Esophagus (tissue), 2 donors: ENCODE data around the gene STK35. TPM values are rescaled to one million over a fixed set of nuclear protein-coding genes. Genes with fewer than 3 reads are reported as not detected.
"Not testable (repeated sequence)": the region's sequence is repeated elsewhere in the genome, so short reads cannot be mapped to it uniquely, and the experiment has no call there.

Source experiments
- H3K27ac ChIP-seq, 2 donors: one replicate each; pipeline ENCODE4 v1.5.1; 2013; ENCODE audit warnings: low read depth in 2 of 2, mild to moderate bottlenecking in 2 of 2, inconsistent platforms in 1 of 2, low read length in 1 of 2, moderate library complexity in 1 of 2
- H3K27me3 ChIP-seq, 2 donors: one replicate each; pipeline ENCODE4 v1.6.1; 2013; ENCODE audit warnings: low read length in 2 of 2, control low read depth in 1 of 2, mild to moderate bottlenecking in 1 of 2; ENCODE audit not compliant: insufficient read depth in 2 of 2, control insufficient read depth in 1 of 2
- H3K36me3 ChIP-seq, 2 donors: one replicate each; pipeline ENCODE4 v1.6.1; 2013; ENCODE audit warnings: low read length in 1 of 2; ENCODE audit not compliant: control insufficient read depth in 2 of 2, insufficient read depth in 2 of 2
- H3K4me1 ChIP-seq, 2 donors: one replicate each; pipeline ENCODE4 v1.6.1; 2013; ENCODE audit warnings: low read length in 1 of 2; ENCODE audit not compliant: control insufficient read depth in 2 of 2, insufficient read depth in 2 of 2
- H3K4me3 ChIP-seq, 2 donors: one replicate each; pipeline ENCODE4 v1.5.1; 2013; ENCODE audit warnings: low read length in 2 of 2, mild to moderate bottlenecking in 2 of 2, low read depth in 1 of 2, moderate library complexity in 1 of 2
- H3K9me3 ChIP-seq, 2 donors: one replicate each; pipeline ENCODE4 v1.6.1; 2013; ENCODE audit warnings: mild to moderate bottlenecking in 2 of 2, low read depth in 1 of 2, low read length in 1 of 2, moderate library complexity in 1 of 2; ENCODE audit not compliant: control insufficient read depth in 2 of 2, insufficient read depth in 1 of 2
- WGBS, 2 donors: extraction: QIAGEN DNeasy Blood & Tissue Kit; methylation state at CpG; one replicate each; pipeline ENCODE4 v1.1.7; 2013; 5-methylcytosine and 5-hydroxymethylcytosine counted together
- polyA plus RNA-seq, 2 donors: library from polyadenylated mRNA; stranded (reverse); fragments of 200-250 nt; gene quantifications; one replicate each; pipeline ENCODE4 v1.2.3, GENCODE V29; 2013
- donor health status: healthy with polysubstance abuse.
- donor health status: Bipolar disorder and iron deficiency.

STK35 gene
- polyA plus RNA-seq, 2 donors, result 6.9 to 8.0 TPM

GRCh38 chr20:2163757-2164156, 62.1 kb downstream of the STK35 start:
- 73 to 84% methylated on average over 4 of the region's 4 CpGs for WGBS, 2 donors
- Histone ChIP-seq H3K27me3 (peaks cover 0 to 4% of the 10 kb centered on the region in 2 donors), H3K4me3 (no peak overlapping the region), H3K27ac (no peak overlapping the region), H3K36me3 (no peaks in the 10 kb centered on the region), H3K9me3 (no peaks in the 10 kb centered on the region), H3K4me1 (no peaks in the 10 kb centered on the region)

- Histone ChIP-seq H3K27ac (no peak overlapping the region), H3K36me3 (no peaks in the 10 kb centered on the region), H3K27me3 (peaks cover 0 to 4% of the 10 kb centered on the region in 2 donors), H3K4me3 (no peak overlapping the region), H3K9me3 (no peaks in the 10 kb centered on the region), H3K4me1 (no peaks in the 10 kb centered on the region)
- WGBS, 2 donors, result 91 to 92% methylated on average over 7 of the region's 7 CpGs
These were observed 62.8 kb downstream of the STK35 start for GRCh38 chr20:2164421-2164820.

DNA sequence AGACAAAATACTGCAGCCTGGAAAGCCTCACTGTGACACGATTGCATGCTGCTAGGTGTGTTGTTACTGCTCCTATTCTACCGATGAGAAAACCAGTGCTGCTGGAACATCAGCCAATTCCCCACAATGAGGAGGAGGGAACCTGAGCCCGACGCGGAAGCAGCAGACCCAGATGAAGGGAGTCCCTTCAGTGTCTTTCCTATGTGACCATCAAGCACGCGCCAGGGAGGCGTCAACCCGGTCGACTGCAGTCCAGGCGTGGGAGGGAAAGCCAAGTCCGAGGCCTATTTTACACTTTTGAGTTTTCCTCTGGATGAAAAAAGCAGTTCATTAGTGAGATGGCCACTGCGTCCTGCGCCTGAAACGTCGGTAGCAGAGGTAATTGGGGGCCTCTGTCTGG, 63.3 kb downstream of the STK35 start:
- 70 to 79% methylated on average over 16 of the region's 16 CpGs for whole genome bisulfite sequencing, 2 donors
- Histone ChIP-seq H3K27me3 (peaks cover 0 to 4% of the 10 kb centered on the region in 2 donors), H3K27ac (no peak overlapping the region), H3K36me3 (no peaks in the 10 kb centered on the region), H3K4me3 (no peak overlapping the region), H3K4me1 (no peaks in the 10 kb centered on the region), H3K9me3 (no peaks in the 10 kb centered on the region)

- WGBS, 2 donors, result 90 to 92% methylated on average over 10 of the region's 10 CpGs
- peaks cover 0 to 4% of the 10 kb centered on the region in 2 donors for H3K27me3 ChIP-seq
- no peaks in the 10 kb centered on the region for H3K36me3 ChIP-seq
- no peaks in the 10 kb centered on the region for H3K9me3 ChIP-seq
- H3K27ac ChIP-seq, result no peak overlapping the region
- H3K4me1 ChIP-seq, result no peaks in the 10 kb centered on the region
- H3K4me3 ChIP-seq, result no peak overlapping the region
These were observed 64.2 kb downstream of the STK35 start for GRCh38 chr20:2165871-2166270.

GRCh38 chr20:2167112-2167511, 65.5 kb downstream of the STK35 start:
- H3K9me3 ChIP-seq, result no peaks in the 10 kb centered on the region
- peaks cover 0 to 4% of the 10 kb centered on the region in 2 donors for H3K27me3 ChIP-seq
- no peaks in the 10 kb centered on the region for H3K4me1 ChIP-seq
- WGBS, 2 donors, result 72 to 74% methylated on average over 5 of the region's 5 CpGs
- no peaks in the 10 kb centered on the region for H3K36me3 ChIP-seq
- no peak overlapping the region for H3K4me3 ChIP-seq
- no peak overlapping the region for H3K27ac ChIP-seq

DNA sequence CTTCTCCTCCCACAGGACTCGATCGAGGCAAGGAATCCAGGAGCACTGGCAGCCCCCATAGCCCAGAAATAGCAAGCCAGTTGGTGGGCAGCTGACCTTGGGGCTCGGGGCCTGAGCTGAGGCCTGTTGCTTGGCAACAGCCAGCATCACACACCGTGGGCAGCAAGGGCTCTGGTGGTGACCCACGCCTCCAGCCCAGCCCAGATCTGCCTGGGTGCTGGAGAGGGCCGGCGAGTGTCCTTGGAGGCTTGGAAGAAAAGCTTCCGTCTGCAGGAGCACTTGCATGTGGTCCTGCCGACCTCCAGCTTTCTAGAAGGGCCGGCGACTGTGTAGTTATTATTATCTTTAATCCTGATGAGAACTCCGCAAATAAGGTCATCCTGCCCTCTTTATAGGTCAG, 67.3 kb downstream of the STK35 start:
- Histone ChIP-seq H3K4me1 (no peaks in the 10 kb centered on the region), H3K9me3 (no peaks in the 10 kb centered on the region), H3K27me3 (peaks cover 0 to 3% of the 10 kb centered on the region in 2 donors), H3K4me3 (no peak overlapping the region), H3K36me3 (no peaks in the 10 kb centered on the region), H3K27ac (no peak overlapping the region)
- WGBS, 2 donors, result 76 to 78% methylated on average over 12 of the region's 12 CpGs

DNA sequence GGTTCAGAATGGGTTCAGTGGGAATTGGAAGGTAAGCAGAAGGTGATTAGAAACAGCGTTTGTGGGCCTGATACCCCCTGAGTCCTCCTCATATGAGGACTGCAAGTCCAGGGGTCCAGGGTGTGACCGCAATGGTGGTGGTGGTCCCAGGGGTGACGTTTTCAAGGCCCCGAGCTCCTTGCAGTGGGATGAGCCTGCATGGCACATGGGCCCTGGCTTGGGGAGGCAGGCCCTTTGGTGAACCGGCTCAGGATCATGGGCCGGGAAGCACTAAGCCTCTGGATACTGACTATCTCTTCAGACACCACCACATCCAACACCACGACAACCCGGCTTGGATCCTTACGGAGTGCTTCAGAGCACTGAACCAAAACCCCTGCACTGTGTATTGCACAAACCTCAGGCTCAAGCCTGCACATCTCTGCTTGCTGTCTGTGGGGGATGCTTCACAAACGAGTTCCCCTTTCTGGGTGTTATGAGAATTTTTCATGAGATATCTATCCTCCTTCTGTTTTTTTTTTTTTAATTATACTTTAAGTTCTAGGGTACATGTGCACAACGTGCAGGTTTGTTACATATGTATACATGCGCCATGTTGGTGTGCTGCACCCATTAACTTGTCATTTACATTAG, 67.9 kb downstream of the STK35 start:
- Histone ChIP-seq H3K4me1 (no peaks in the 10 kb centered on the region), H3K9me3 (no peaks in the 10 kb centered on the region), H3K27ac (no peak overlapping the region), H3K4me3 (no peak overlapping the region), H3K36me3 (no peaks in the 10 kb centered on the region), H3K27me3 (no peaks in the 10 kb centered on the region)
- WGBS, 2 donors, result 85 to 91% methylated on average over 12 of the region's 12 CpGs

GRCh38 chr20:2170404-2170803, 68.8 kb downstream of the STK35 start:
- H3K27ac ChIP-seq, result no peak overlapping the region
- H3K4me1 ChIP-seq, result no peaks in the 10 kb centered on the region
- H3K9me3 ChIP-seq, result no peaks in the 10 kb centered on the region
- H3K36me3 ChIP-seq, result no peaks in the 10 kb centered on the region
- 71 to 97% methylated on average over 3 of the region's 3 CpGs for WGBS, 2 donors
- H3K27me3 ChIP-seq, result no peaks in the 10 kb centered on the region
- no peak overlapping the region for H3K4me3 ChIP-seq

GRCh38 chr20:2171266-2171790, 69.7 kb downstream of the STK35 start:
- Histone ChIP-seq H3K4me1 (no peaks in the 10 kb centered on the region), H3K36me3 (no peaks in the 10 kb centered on the region), H3K4me3 (no peak overlapping the region), H3K27ac (no peak overlapping the region), H3K9me3 (no peaks in the 10 kb centered on the region), H3K27me3 (no peaks in the 10 kb centered on the region)
- 80 to 82% methylated on average over 10 of the region's 10 CpGs for WGBS, 2 donors

DNA sequence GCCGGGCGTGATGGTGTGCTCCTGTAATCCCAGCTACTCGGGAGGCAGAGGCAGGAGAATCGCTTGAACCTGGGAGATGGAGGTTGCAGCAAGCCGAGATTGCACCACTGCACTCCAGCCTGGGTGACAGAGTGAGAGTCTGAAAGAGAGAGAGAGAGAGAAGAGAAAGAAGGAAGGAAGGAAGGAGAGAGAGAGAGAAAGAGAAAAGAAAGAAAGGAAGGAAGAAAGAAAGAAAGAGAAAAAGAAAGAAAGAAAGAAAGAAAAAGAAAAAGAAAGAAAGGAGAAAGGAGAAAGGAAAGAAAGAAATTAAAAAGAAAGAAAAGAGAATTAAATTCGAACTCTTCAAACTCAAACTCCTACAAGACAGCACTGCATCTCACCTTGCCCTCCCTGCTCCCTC, 70.2 kb downstream of the STK35 start:
- not testable (repeated sequence) for H3K27me3 ChIP-seq, H3K27ac ChIP-seq, H3K4me1 ChIP-seq, H3K9me3 ChIP-seq, H3K4me3 ChIP-seq, H3K36me3 ChIP-seq
- WGBS, 2 donors, result 83 to 88% methylated on average over 6 of the region's 6 CpGs
